ENCODE measurements around the gene SOX8.

Gene SOX8

GRCh38 chr16:1029259-1029545, 47.6 kb downstream of the SOX8 start:
- no peak for TF ChIP-seq CTCF (IDR thresholded peaks at IDR 0.05; ENCODE audit: borderline replicate concordance, insufficient read depth, low read depth, low read length)
- no peak overlapping the region for H3K4me3 ChIP-seq (ENCODE audit: low read depth, low read length)

GRCh38 chr16:1030473-1030901, 48.9 kb downstream of the SOX8 start:
- no peak overlapping the region for H3K4me3 ChIP-seq (ENCODE audit: low read depth, low read length)
- TF ChIP-seq CTCF (IDR thresholded peaks at IDR 0.05; ENCODE audit: borderline replicate concordance, insufficient read depth, low read depth, low read length) = no peak

GRCh38 chr16:1031666-1032065, 50.1 kb downstream of the SOX8 start:
- H3K4me3 ChIP-seq (ENCODE audit: low read depth, low read length) = no peak overlapping the region
- no peak for TF ChIP-seq CTCF (IDR thresholded peaks at IDR 0.05; ENCODE audit: borderline replicate concordance, insufficient read depth, low read depth, low read length)

- TF ChIP-seq CTCF (IDR thresholded peaks at IDR 0.05; ENCODE audit: borderline replicate concordance, insufficient read depth, low read depth, low read length) = no peak
- H3K4me3 ChIP-seq (ENCODE audit: low read depth, low read length) = no peak overlapping the region
These were observed 51.0 kb downstream of the SOX8 start for GRCh38 chr16:1032607-1033006.

GRCh38 chr16:1033128-1033679, 51.6 kb downstream of the SOX8 start:
- no peak for TF ChIP-seq CTCF (IDR thresholded peaks at IDR 0.05; ENCODE audit: borderline replicate concordance, insufficient read depth, low read depth, low read length)
- no peak overlapping the region for H3K4me3 ChIP-seq (ENCODE audit: low read depth, low read length)

GRCh38 chr16:1034230-1035065, 52.9 kb downstream of the SOX8 start:
- H3K4me3 ChIP-seq (ENCODE audit: low read depth, low read length) = no peak overlapping the region
- TF ChIP-seq CTCF (IDR thresholded peaks at IDR 0.05; ENCODE audit: borderline replicate concordance, insufficient read depth, low read depth, low read length) = no peak

- H3K4me3 ChIP-seq (ENCODE audit: low read depth, low read length) = no peak overlapping the region
- TF ChIP-seq CTCF (IDR thresholded peaks at IDR 0.05; ENCODE audit: borderline replicate concordance, insufficient read depth, low read depth, low read length) = no peak
These were observed 53.5 kb downstream of the SOX8 start for GRCh38 chr16:1035066-1035415.

Data from GM12875 (cell line).